Activated naive CD4-positive, alpha-beta T cell treated with anti-CD3 and anti-CD28 coated beads, Interleukin-2, amount 50 U/mL, for 72 hours (primary cell): ENCODE data around the gene S100A16. TPM values are rescaled to one million over a fixed set of nuclear protein-coding genes. Genes with fewer than 3 reads are reported as not detected.

ENCODE experiments used
- ATAC-seq, 2 donors: fragments of 150-1000 bp; cut with Tn5 transposase; 2 replicates each; pipeline ENCODE4 v1.10.0; 2021; ENCODE audit warnings: mild to moderate bottlenecking in 2 of 2, moderate library complexity in 2 of 2
- DNase-seq, 2 donors: peaks; one replicate each; pipeline ENCODE4 v3.0.0; 2021 to 2022; ENCODE audit warnings: low spot score in 2 of 2
- H3K27ac Mint-ChIP-seq, 2 donors: one replicate each; pipeline ENCODE4 v1.8.0; 2022; ENCODE audit warnings: mild to moderate bottlenecking in 2 of 2, mixed read lengths in 2 of 2
- H3K36me3 Mint-ChIP-seq, 2 donors: one replicate each; pipeline ENCODE4 v1.8.0; 2022; ENCODE audit warnings: mixed read lengths in 2 of 2
- H3K9me3 Mint-ChIP-seq, 2 donors: one replicate each; pipeline ENCODE4 v1.8.0; 2022; ENCODE audit warnings: mixed read lengths in 2 of 2
- total RNA-seq, 2 donors: library from RNA; stranded (reverse); gene quantifications; one replicate each; pipeline ENCODE4 v1.2.3, GENCODE V29; 2022

Gene S100A16
- total RNA-seq, 2 donors from 2014 or later: not detected

DNA sequence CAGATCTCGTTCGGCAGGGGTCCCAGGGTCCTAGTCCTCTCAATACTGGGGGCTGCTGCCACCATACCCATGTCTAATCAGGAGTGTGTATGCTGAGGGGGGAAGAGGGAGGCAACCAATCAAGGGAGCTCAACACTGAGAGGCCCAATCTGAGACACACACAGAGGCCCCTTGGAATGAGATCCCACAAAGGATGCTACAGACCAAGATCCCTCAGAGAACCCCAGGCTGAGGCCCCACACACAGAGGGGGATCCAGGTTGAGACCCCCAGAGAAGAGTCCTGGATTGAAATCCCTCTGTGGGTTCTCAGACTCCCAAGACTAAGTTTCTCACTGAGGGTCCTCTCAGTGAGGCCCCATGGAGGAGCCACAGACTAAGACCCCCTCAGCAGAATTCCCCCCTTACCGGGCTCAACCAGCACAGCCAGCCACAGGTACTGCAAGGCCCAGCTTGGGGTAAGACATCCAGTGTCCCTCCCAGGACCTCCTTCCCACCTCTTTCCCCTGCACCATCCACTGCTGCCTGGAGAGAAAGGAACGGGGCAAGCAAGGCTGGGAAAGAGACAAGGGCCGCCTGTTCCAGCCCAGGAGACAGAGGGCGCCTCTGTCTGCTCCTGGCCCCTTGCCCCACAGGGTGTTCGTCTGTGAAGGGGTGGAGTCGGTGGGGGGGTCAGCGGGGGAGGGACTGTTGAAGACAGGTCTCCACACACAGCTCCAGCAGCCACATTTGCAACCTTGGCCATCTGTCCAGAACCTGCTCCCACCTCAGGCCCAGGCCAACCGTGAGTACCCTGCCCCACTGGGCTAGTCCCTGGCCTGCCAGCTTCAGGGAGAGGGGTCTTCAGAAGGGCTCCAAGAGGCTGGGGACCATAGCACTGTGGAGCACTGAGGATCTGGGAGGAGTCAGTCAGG is 15.0 kb upstream of the S100A16 start, which contains the start of gene S100A1:
TSS of gene S100A1 (plus strand) at position 720 of the 912 bp plus-strand sequence. CDS start 2,088 bp downstream, outside the sequence.
- Mint-ChIP-seq H3K36me3 (peaks cover 0 to 6% of the 10 kb centered on the region in 2 donors), H3K9me3 (no peaks in the 10 kb centered on the region), H3K27ac (peak within 1 kb of the TSS; percentile 62 to 81)
- ATAC-seq (peak in 1 of 2 donors; percentile 17), DNase-seq (no peak)

DNA sequence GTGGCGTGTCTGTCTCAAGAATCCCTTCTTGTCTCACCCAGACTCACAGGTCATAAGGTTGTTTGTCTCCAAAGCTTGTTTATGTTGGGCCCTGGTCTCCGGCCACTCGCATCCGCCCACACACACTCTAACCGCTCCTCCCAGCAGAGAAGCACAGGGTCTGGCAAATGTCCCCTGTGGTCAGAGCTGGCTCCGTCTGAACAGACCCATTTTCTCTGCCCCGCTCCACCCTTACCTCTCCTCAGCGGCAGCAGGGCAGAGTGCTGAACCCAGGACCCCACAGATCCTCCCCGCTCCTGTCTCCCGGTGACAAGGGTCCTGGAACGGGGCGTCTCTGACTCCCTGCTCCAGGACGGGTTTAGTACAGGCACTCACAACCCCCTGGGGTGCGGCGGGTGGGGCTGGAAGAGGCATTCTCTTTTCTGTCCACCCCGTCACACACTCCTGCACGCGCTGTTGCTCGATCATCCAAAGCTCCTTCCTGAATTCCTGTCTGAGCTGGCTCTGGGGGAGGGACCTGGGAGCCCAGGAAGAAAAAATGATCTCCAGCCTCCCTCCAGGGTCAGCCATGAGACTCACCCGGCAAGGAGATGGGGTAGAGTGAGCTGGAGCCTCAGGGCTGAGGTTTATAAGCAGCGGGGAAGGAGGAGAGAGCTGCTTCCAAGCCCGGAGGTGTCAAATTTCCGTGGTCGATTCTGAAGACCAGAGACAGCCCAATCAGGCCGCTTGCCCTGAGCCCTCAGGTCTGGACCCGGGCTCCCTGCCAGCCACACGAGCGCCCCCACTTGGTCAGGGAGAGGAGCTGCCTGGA is 14.2 kb upstream of the S100A16 start, which contains the start of gene S100A13:
TSS of gene S100A13 (minus strand) at position 602 of the 811 bp plus-strand sequence. CDS start 1,033 bp downstream, outside the sequence.
- H3K9me3 Mint-ChIP-seq: no peaks in the 10 kb centered on the region
- ATAC-seq (peak; percentile 16 to 35), DNase-seq (no peak)
- peak within 1 kb of the TSS; percentile 45 to 81 for H3K27ac Mint-ChIP-seq
- no peaks in the 10 kb centered on the region for H3K36me3 Mint-ChIP-seq

GRCh38 chr1:153626477-153626903 is 13.6 kb upstream of the S100A16 start:
- no peak for ATAC-seq
- H3K27ac Mint-ChIP-seq: peak overlapping the region in 1 of 2 donors; percentile 44
- no peaks in the 10 kb centered on the region for H3K36me3 Mint-ChIP-seq
- H3K9me3 Mint-ChIP-seq: no peaks in the 10 kb centered on the region
- DNase-seq: no peak

- DNase-seq (no peak), ATAC-seq (no peak)
- Mint-ChIP-seq H3K36me3 (no peaks in the 10 kb centered on the region), H3K9me3 (no peaks in the 10 kb centered on the region), H3K27ac (no peak overlapping the region)
Observed at GRCh38 chr1:153624965-153625611, 12.2 kb upstream of the S100A16 start.

DNA sequence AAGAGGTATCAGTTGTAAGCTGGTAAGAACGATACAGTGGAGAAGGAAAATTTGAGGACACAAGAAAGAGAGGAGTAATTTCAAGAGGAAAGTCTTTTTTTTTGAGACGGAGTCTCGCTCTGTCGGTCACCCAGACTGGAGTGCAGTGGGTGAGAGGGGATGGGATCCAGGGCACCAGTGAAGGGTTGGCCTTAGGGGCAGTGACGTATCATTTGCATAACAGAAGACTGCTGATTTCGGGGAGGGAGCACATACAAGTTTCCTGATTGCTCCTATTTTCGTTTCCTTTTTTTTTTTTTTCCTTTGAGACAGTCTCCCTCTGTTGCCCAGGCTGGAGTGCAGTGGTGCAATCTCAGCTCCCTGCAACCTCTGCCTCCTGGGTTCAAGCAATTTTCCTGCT is 10.2 kb upstream of the S100A16 start:
- H3K27ac Mint-ChIP-seq: no peak overlapping the region
- DNase-seq (no peak), ATAC-seq (no peak)
- H3K9me3 Mint-ChIP-seq: no peaks in the 10 kb centered on the region
- no peaks in the 10 kb centered on the region for H3K36me3 Mint-ChIP-seq

DNA sequence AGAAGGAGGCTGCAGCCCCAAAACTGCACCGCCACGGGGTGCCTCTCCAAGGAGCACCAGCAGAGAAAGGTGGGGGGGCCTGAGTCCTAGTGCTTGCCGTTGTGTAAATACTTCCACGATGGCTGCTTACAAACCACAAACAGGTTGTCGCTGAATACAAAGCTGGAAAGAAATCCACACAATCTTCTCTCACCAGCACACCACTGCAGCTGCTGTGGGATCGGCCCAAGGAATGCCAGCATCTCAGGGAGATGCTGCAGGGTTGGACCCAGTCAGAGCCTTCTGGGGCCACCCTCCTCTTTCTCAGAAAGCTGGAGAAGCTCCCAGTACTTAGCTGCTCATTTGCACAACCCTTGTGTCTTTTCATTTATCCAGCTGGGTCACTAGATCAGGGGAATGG is 6.2 kb upstream of the S100A16 start:
- no peak for DNase-seq
- no peaks in the 10 kb centered on the region for H3K9me3 Mint-ChIP-seq

DNA sequence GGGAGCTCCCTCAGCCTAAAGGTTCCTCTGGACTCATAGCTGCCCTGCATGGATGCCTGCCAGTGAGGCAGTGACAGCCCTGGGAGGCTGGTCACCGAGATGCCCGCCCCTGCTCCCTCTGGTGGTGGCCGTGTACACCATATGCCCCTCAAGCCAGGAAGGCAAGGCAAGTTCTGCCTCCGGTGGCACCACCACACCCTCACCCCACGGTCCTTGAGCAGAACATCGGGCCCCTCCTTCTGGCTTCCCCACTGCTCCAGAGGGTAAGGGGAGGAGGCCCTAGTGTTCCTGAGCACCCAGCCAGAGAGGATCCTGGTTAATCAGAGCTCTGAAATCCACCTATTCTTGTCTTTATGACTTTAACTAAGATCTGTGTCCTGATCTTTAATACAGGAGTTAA is 4.7 kb upstream of the S100A16 start:
- peak in 1 of 2 donors; percentile 84 for DNase-seq
- no peaks in the 10 kb centered on the region for H3K36me3 Mint-ChIP-seq
- H3K27ac Mint-ChIP-seq: peak overlapping the region; percentile 9 to 50
- no peaks in the 10 kb centered on the region for H3K9me3 Mint-ChIP-seq
- peak; percentile 90 to 98 for ATAC-seq

More for the DNA sequence above, 6.2 kb upstream of the S100A16 start:
- Mint-ChIP-seq H3K27ac (no peak overlapping the region), H3K36me3 (no peaks in the 10 kb centered on the region)
- ATAC-seq: no peak

GRCh38 chr1:153616917-153617311 is 4.0 kb upstream of the S100A16 start:
- ATAC-seq (peak in 1 of 2 donors; percentile 8), DNase-seq (no peak)
- Mint-ChIP-seq H3K9me3 (no peaks in the 10 kb centered on the region), H3K36me3 (no peaks in the 10 kb centered on the region), H3K27ac (peak overlapping the region in 1 of 2 donors; percentile 9)

DNA sequence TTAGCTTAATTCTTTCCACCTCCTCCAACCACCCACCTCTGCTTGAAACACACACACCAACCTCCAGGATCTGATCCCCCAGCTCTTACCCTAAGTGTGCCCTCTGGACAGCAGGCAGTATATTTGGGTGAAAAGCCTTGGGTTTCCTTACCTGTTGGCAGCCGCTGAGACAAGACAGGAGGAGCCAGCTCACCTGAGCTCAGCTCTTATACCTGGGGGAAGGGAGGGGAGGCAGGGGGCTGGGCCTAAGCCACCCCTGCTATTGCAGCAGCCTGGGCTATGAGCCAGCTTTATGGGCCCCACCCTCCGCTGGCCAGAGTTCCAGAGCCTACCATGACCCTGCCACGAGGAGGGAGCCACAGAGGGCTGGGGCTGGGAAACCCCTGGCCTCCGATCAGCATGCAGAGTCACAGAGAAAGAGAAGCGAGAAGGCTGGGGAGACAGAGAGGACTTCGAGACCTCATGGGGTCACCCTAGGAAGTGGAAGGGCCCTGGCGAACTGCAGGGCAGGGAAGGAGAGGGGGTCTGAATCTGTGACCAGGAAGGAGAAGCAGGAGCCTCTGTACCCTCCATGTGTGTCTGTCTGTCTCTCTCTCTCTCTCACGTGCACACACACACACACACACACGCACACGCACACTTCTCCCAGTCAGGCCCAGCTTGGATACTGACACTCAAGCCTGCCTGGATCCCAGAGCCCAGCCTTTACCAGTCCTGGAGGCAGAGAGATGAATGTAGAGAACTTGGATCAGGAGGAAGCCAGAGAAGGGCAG is 3.4 kb upstream of the S100A16 start, which contains the start of gene S100A14:
TSS of gene S100A14 (minus strand) at position 182 of the 773 bp plus-strand sequence. CDS start 467 bp downstream, outside the sequence.
- Mint-ChIP-seq H3K27ac (peak within 1 kb of the TSS; percentile 9 to 15), H3K36me3 (no peaks in the 10 kb centered on the region), H3K9me3 (no peaks in the 10 kb centered on the region)
- ATAC-seq (no peak), DNase-seq (no peak)

- DNase-seq (no peak), ATAC-seq (no peak)
- no peaks in the 10 kb centered on the region for H3K36me3 Mint-ChIP-seq
- no peaks in the 10 kb centered on the region for H3K9me3 Mint-ChIP-seq
- no peak overlapping the region for H3K27ac Mint-ChIP-seq
Observed at GRCh38 chr1:153615406-153615805, 2.5 kb upstream of the S100A16 start.

- Mint-ChIP-seq H3K9me3 (no peaks in the 10 kb centered on the region), H3K27ac (no peak overlapping the region), H3K36me3 (no peaks in the 10 kb centered on the region)
- no peak for ATAC-seq
- DNase-seq: no peak
Observed at GRCh38 chr1:153614906-153615305, 2.0 kb upstream of the S100A16 start.

DNA sequence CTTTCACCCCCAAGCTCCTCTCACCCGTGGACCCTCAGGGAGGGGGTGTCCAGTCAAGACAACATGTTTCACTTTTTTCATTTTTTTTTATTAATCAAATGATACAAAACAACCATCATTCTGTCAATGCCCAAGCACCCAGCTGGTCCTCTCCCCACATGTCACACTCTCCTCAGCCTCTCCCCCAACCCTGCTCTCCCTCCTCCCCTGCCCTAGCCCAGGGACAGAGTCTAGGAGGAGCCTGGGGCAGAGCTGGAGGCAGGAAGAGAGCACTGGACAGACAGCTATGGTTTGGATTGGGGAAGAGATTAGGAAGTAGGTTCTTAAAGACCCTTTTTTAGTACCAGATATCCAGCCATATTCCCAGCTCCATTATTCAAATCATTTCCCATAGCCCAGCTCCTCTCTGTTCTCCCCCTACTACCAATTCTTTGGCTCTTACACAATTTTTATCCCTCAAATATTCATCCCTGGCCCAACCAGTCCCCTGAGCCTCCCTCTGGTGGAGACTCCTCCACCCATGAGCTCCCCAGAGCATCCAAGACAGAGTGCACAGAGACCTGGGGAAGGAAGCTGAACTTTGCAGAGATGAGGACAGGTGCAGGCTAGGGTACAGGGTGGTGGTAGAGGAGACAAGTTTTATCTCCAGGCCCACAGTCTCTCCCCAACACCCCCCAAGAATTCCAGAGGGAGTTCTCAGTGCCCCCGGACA is 1.4 kb upstream of the S100A16 start:
- ATAC-seq (no peak), DNase-seq (no peak)
- no peaks in the 10 kb centered on the region for H3K9me3 Mint-ChIP-seq
- H3K36me3 Mint-ChIP-seq: no peaks in the 10 kb centered on the region
- peak overlapping the region in 1 of 2 donors; percentile 6 for H3K27ac Mint-ChIP-seq

GRCh38 chr1:153613406-153613805 is 469 bp upstream of the S100A16 start:
- ATAC-seq: no peak
- H3K27ac Mint-ChIP-seq: no peak overlapping the region
- no peaks in the 10 kb centered on the region for H3K36me3 Mint-ChIP-seq
- H3K9me3 Mint-ChIP-seq: no peaks in the 10 kb centered on the region
- DNase-seq: no peak

DNA sequence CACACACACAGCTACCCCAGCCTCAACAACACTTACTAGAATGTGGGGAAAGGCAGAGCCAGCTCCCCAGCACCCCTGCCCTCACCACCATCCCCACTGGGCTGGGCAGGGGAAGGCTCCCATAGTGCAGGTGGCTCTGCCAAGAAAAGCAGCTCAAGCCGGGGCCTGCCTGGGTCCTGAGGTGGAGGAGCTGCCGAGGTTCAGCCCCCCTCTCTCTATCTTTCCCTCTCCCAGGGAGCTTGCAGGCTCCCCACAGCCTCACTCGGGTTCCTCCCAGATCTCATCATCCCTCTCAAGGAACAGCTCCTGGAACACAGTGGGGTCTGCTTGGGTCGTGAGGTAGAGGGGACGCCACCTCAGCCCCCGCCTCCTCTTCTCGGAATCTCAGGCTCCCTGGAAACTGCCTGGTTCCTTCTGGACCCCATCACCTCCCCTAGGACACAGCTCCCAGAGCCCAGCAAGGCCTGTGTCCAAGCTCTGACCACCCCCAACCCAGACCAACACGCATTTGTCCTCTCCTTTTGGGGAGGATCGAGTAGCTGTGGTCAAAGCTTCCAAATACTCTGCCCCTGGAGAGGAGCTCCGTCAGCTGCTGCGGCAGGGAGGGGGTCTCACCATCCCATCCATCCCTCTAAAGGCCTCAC is 704 bp downstream of the S100A16 start:
- no peaks in the 10 kb centered on the region for H3K36me3 Mint-ChIP-seq
- DNase-seq (no peak), ATAC-seq (no peak)
- H3K9me3 Mint-ChIP-seq: no peaks in the 10 kb centered on the region
- H3K27ac Mint-ChIP-seq: peak overlapping the region; percentile 12 to 37

- DNase-seq (no peak), ATAC-seq (no peak)
- Mint-ChIP-seq H3K27ac (no peak overlapping the region), H3K36me3 (no peaks in the 10 kb centered on the region), H3K9me3 (no peaks in the 10 kb centered on the region)
Observed at GRCh38 chr1:153611356-153611755, 1.6 kb downstream of the S100A16 start.
